ENCODE data around the gene STX19.
A peak's percentile ranks its signal among the peaks of the same experiment; 100 is the strongest.

Gene STX19

GRCh38 chr3:94026623-94027022, 1.8 kb downstream of the STX19 start:
- DNase-seq: no peak

- DNase-seq: no peak
Observed at GRCh38 chr3:94024385-94024784, 4.0 kb downstream of the STX19 start.

- DNase-seq: no peak
Observed at GRCh38 chr3:94020293-94020692, 8.1 kb downstream of the STX19 start.

GRCh38 chr3:94019659-94020058, 8.7 kb downstream of the STX19 start:
- no peak for DNase-seq

- DNase-seq: no peak
Observed at GRCh38 chr3:94015025-94015424, 13.4 kb downstream of the STX19 start.

- DNase-seq: no peak
Observed at GRCh38 chr3:94012185-94012584, 16.2 kb downstream of the STX19 start.

GRCh38 chr3:94011233-94011711, 17.1 kb downstream of the STX19 start:
- DNase-seq: no peak

GRCh38 chr3:94009608-94010007, 18.8 kb downstream of the STX19 start:
- DNase-seq: no peak

GRCh38 chr3:94008253-94008652, 20.1 kb downstream of the STX19 start:
- DNase-seq: no peak

- DNase-seq: no peak
Observed at GRCh38 chr3:94004301-94004910, 24.0 kb downstream of the STX19 start.

GRCh38 chr3:94001827-94002495, 26.4 kb downstream of the STX19 start:
- no peak for DNase-seq

GRCh38 chr3:94001191-94001590, 27.2 kb downstream of the STX19 start:
- DNase-seq: no peak

- no peak for DNase-seq
Observed at GRCh38 chr3:93994056-93994455, 34.3 kb downstream of the STX19 start.

GRCh38 chr3:93992207-93992606, 36.2 kb downstream of the STX19 start:
- DNase-seq: no peak

- DNase-seq: no peak
Observed at GRCh38 chr3:93991631-93992030, 36.8 kb downstream of the STX19 start.

GRCh38 chr3:93989241-93989640, 39.2 kb downstream of the STX19 start:
- no peak for DNase-seq

- no peak for DNase-seq
Observed at GRCh38 chr3:93988764-93989163, 39.6 kb downstream of the STX19 start.

GRCh38 chr3:93988283-93988682, 40.1 kb downstream of the STX19 start:
- no peak for DNase-seq

- DNase-seq: no peak
Observed at GRCh38 chr3:93984618-93985017, 43.8 kb downstream of the STX19 start.

- no peak for DNase-seq
Observed at GRCh38 chr3:93983408-93983807, 45.0 kb downstream of the STX19 start.

- DNase-seq: no peak
Observed at GRCh38 chr3:93981649-93982048, 46.7 kb downstream of the STX19 start.

GRCh38 chr3:93979850-93980676, 48.3 kb downstream of the STX19 start, which contains the start of gene ARL13B:
ARL13B (plus strand) TSS chr3:93980155; CDS start chr3:93980424, 269 bp downstream.
- peak; percentile 87 for DNase-seq

Data from activated T-cell treated with anti-CD3 and anti-CD28 coated beads for 4 hours (primary cell).